Gastrocnemius medialis (tissue), 4 donors: ENCODE measurements around the gene ECT2L.
"Not testable (repeated sequence)": the region's sequence is repeated elsewhere in the genome, so short reads cannot be mapped to it uniquely, and the experiment has no call there.

Source experiments
- POLR2A ChIP-seq, 2 donors: fragments of 450-650 bp; IDR thresholded peaks; one replicate each; pipeline ENCODE4 v1.6.1; 2017; ENCODE audit warnings: antibody characterized with exemption in 2 of 2, mild to moderate bottlenecking in 2 of 2, moderate library complexity in 2 of 2
- TF ChIP-seq, protein P1 (sequence below), 5 experiments: fragments of 450-650 bp in 3 of 5; fragments of 200-600 bp in 2 of 5; sonication (generic) in 2 of 5; IDR thresholded peaks in 4 of 5; conservative IDR thresholded peaks in 1 of 5; 1 replicate in 4 of 5; 2 replicates in 1 of 5; pipeline ENCODE4 v1.5.1; 2016 to 2019; ENCODE audit warnings: antibody characterized with exemption in 5 of 5, mild to moderate bottlenecking in 3 of 5, moderate library complexity in 3 of 5

DNA sequence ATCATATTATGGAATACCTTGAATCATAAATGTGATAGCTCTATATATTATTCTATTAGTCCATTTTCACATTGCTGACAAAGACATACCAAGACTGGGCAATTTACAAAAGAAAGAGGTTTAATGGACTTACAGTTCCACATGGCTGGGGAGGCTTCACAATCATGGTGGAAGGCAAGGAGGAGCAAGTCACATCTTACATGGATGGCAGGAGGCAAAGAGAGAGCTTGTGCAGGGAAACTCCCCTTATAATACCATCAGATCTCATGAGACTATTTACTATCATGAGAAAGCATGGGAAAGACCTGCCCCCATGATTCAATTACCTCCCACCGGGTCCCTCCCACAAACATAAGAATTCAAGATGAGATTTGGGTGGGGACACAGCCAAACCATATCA lies 141.0 kb downstream of the ECT2L start:
- TF ChIP-seq, protein P1, sequence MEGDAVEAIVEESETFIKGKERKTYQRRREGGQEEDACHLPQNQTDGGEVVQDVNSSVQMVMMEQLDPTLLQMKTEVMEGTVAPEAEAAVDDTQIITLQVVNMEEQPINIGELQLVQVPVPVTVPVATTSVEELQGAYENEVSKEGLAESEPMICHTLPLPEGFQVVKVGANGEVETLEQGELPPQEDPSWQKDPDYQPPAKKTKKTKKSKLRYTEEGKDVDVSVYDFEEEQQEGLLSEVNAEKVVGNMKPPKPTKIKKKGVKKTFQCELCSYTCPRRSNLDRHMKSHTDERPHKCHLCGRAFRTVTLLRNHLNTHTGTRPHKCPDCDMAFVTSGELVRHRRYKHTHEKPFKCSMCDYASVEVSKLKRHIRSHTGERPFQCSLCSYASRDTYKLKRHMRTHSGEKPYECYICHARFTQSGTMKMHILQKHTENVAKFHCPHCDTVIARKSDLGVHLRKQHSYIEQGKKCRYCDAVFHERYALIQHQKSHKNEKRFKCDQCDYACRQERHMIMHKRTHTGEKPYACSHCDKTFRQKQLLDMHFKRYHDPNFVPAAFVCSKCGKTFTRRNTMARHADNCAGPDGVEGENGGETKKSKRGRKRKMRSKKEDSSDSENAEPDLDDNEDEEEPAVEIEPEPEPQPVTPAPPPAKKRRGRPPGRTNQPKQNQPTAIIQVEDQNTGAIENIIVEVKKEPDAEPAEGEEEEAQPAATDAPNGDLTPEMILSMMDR (IDR thresholded peaks at IDR 0.05 in 4 of 5, conservative IDR thresholded peaks at IDR 0.05 in 1 of 5): not testable (repeated sequence)
- TF ChIP-seq POLR2A (IDR thresholded peaks at IDR 0.05): not testable (repeated sequence)
